OCI-LY3 (cell line): ENCODE results near the gene UGT1A10.

ENCODE experiments used
- H2AFZ ChIP-seq: fragments of 200-600, 300-600 bp; shearing (Covaris generic); 2 replicates; pipeline ENCODE4 v1.6.0; 2014; ENCODE audit warnings: antibody characterized with exemption, low read depth, low read length
- H3K27ac ChIP-seq: fragments of 200-600, 300-600 bp; sonication (generic); 2 replicates; pipeline ENCODE4 v1.5.1; 2014; ENCODE audit warnings: mild to moderate bottlenecking, low read length, moderate library complexity, mixed read lengths
- H3K27me3 ChIP-seq: fragments of 200-600, 300-600 bp; sonication (generic); 2 replicates; pipeline ENCODE4 v1.6.1; 2014; ENCODE audit warnings: low read depth, low read length, mixed read lengths
- H3K36me3 ChIP-seq: fragments of 200-600, 300-600 bp; sonication (generic); replicated peaks from 2 replicates; pipeline ENCODE3; 2014; ENCODE audit warnings: low read depth, low read length, mixed read lengths
- H3K4me1 ChIP-seq: fragments of 300-600, 200-600 bp; sonication (generic); 2 replicates; pipeline ENCODE4 v1.6.1; 2014; ENCODE audit warnings: low read length, mixed read lengths
- H3K4me2 ChIP-seq: fragments of 200-600, 300-600 bp; sonication (generic); 2 replicates; pipeline ENCODE4 v1.6.1; 2014; ENCODE audit warnings: low read length, mixed read lengths
- H3K4me3 ChIP-seq: fragments of 300-600, 200-600 bp; sonication (generic); 2 replicates; pipeline ENCODE4 v1.5.1; 2014; ENCODE audit warnings: antibody characterized with exemption, mild to moderate bottlenecking, low read length, moderate library complexity
- H3K79me2 ChIP-seq: fragments of 300-600, 200-600 bp; shearing (Covaris generic); 2 replicates; pipeline ENCODE4 v1.6.1; 2014; ENCODE audit warnings: mild to moderate bottlenecking, low read length, mixed read lengths
- H3K9ac ChIP-seq: fragments of 300-600, 200-600 bp; shearing (Covaris generic); 2 replicates; pipeline ENCODE4 v1.6.0; 2014; ENCODE audit warnings: mild to moderate bottlenecking, low read length, moderate library complexity
- H3K9me3 ChIP-seq: fragments of 200-600, 300-600 bp; shearing (Covaris generic); 2 replicates; pipeline ENCODE4 v1.6.1; 2014; ENCODE audit warnings: low read length, mixed read lengths; ENCODE audit not compliant: insufficient read depth
- H4K20me1 ChIP-seq: fragments of 200-600, 300-600 bp; sonication (generic); 2 replicates; pipeline ENCODE4 v1.6.1; 2016; ENCODE audit warnings: low read length, mixed read lengths; ENCODE audit not compliant: insufficient read depth
- EZH2phosphoT487 ChIP-seq: fragments of 200-600 bp; shearing (Covaris generic); IDR thresholded peaks from 2 replicates; pipeline ENCODE4 v1.6.1; 2018; ENCODE audit warnings: antibody characterized with exemption, mixed run types, low read depth
- TF ChIP-seq, protein P1 (sequence below): fragments of 200-600, 300-600 bp; sonication (generic); IDR thresholded peaks from 2 replicates; pipeline ENCODE4 v1.5.1; 2014; ENCODE audit warnings: antibody characterized with exemption, low read length, low read depth

The UGT1A10 gene

GRCh38 chr2:233779722-233780121 is 143.5 kb downstream of the UGT1A10 start:
- no peak overlapping the region for H3K27ac ChIP-seq
- no peaks in the 10 kb centered on the region for H3K9me3 ChIP-seq
- H3K4me1 ChIP-seq, result no peaks in the 10 kb centered on the region
- no peak overlapping the region for H3K9ac ChIP-seq
- no peaks in the 10 kb centered on the region for H3K36me3 ChIP-seq
- TF ChIP-seq EZH2phosphoT487, result no peak
- TF ChIP-seq, protein P1, sequence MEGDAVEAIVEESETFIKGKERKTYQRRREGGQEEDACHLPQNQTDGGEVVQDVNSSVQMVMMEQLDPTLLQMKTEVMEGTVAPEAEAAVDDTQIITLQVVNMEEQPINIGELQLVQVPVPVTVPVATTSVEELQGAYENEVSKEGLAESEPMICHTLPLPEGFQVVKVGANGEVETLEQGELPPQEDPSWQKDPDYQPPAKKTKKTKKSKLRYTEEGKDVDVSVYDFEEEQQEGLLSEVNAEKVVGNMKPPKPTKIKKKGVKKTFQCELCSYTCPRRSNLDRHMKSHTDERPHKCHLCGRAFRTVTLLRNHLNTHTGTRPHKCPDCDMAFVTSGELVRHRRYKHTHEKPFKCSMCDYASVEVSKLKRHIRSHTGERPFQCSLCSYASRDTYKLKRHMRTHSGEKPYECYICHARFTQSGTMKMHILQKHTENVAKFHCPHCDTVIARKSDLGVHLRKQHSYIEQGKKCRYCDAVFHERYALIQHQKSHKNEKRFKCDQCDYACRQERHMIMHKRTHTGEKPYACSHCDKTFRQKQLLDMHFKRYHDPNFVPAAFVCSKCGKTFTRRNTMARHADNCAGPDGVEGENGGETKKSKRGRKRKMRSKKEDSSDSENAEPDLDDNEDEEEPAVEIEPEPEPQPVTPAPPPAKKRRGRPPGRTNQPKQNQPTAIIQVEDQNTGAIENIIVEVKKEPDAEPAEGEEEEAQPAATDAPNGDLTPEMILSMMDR, result no peak
- no peak overlapping the region for H3K4me3 ChIP-seq
- H3K27me3 ChIP-seq, result no peaks in the 10 kb centered on the region
- no peak overlapping the region for H3K4me2 ChIP-seq
- no peaks in the 10 kb centered on the region for H4K20me1 ChIP-seq
- no peak overlapping the region for H2AFZ ChIP-seq
- no peaks in the 10 kb centered on the region for H3K79me2 ChIP-seq

DNA sequence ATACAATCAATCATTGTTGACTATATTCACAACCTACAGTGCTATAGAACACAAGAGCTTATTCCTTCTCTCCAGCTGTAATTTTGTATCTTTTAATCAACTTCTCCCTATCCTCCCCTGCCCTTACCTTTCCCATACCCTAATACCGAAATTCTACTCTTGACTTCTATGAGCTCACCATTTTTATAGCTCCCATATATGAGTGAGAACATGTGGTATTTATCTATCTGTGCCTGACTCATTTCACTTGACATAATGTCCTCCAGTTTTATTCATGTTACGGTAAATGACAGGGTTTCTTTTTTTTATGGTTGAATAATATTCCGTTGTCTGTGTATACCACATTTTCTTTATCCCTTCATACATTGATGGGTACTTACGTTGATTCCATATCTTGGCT is 144.5 kb downstream of the UGT1A10 start:
- Histone ChIP-seq H3K79me2 (no peaks in the 10 kb centered on the region), H3K36me3 (no peaks in the 10 kb centered on the region), H3K27ac (no peak overlapping the region), H3K4me2 (no peak overlapping the region), H3K4me3 (no peak overlapping the region), H3K27me3 (no peaks in the 10 kb centered on the region), H3K4me1 (no peaks in the 10 kb centered on the region), H4K20me1 (no peaks in the 10 kb centered on the region), H3K9ac (no peak overlapping the region), H2AFZ (no peak overlapping the region), H3K9me3 (no peaks in the 10 kb centered on the region)
- TF ChIP-seq, protein P1, result no peak
- no peak for TF ChIP-seq EZH2phosphoT487

DNA sequence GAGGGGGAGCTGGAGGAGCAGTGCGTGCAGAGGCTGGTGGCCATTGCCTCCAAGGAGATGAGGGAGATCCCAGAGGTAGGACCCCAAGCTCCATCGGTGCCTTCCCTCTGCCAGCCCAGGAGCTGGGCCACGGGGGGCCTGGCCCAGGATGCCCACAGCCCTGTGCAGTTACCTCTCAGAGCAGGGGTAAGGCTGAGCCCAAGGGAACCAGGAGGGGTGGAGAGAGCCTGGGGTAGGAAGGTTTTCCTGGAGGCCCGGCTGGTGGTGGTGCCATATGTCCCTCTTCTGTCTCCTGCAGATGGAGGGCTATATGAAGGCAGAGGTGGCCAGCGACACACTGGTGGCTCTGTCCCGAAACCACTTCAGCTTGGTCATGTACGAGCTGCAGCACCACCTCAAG is 153.3 kb downstream of the UGT1A10 start:
- Histone ChIP-seq H2AFZ (no peak overlapping the region), H3K9me3 (no peaks in the 10 kb centered on the region), H4K20me1 (no peaks in the 10 kb centered on the region), H3K4me2 (no peak overlapping the region), H3K79me2 (no peaks in the 10 kb centered on the region), H3K36me3 (no peaks in the 10 kb centered on the region), H3K4me1 (no peaks in the 10 kb centered on the region), H3K27me3 (no peaks in the 10 kb centered on the region), H3K27ac (no peak overlapping the region), H3K4me3 (no peak overlapping the region), H3K9ac (no peak overlapping the region)
- TF ChIP-seq, protein P1, result no peak
- no peak for TF ChIP-seq EZH2phosphoT487

DNA sequence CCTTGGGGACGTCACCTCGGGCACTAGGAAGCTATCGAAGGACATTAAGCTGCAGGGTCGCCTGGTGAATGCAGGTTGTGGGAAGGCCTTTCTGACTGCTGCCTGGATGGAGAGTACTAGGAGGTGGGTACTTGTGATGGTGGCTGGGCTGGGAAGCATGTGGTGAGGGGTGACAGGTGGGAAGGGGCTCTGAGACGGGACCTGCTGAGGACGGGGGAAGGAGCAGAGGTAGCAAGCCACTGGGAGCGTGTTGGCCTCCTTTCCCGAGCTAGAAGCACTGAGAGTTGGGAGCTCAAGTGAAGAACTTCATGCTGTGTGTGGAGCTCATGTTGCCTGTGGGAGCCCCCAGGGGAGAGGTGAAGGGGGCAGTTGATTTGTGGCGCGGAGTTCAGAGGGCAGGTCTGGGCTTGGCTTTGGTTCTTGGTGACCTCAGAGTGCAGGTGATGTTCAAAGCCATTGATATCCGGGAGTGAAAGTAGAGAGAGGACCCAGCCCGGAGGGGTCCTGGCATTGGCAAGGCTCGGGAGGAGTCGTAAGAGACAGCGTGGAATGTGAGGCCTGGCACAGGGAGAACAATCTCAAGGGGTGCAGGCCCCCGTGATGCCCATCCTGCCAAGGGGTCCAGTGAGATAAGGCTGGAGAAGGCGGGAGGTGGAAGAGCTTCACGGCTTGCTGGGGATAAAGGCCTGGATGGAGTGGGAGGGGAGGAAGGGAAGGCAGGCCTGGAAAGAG is 155.1 kb downstream of the UGT1A10 start:
- no peaks in the 10 kb centered on the region for H3K36me3 ChIP-seq
- no peaks in the 10 kb centered on the region for H3K4me1 ChIP-seq
- H2AFZ ChIP-seq, result no peak overlapping the region
- H3K4me3 ChIP-seq, result no peak overlapping the region
- H3K27ac ChIP-seq, result no peak overlapping the region
- no peaks in the 10 kb centered on the region for H4K20me1 ChIP-seq
- no peak overlapping the region for H3K9ac ChIP-seq
- no peaks in the 10 kb centered on the region for H3K9me3 ChIP-seq
- H3K4me2 ChIP-seq, result no peak overlapping the region
- H3K27me3 ChIP-seq, result no peaks in the 10 kb centered on the region
- no peak for TF ChIP-seq EZH2phosphoT487
- TF ChIP-seq, protein P1, result no peak
- no peaks in the 10 kb centered on the region for H3K79me2 ChIP-seq
